GM23248 (cell line): ENCODE measurements around the gene USP11.

Experiments used
- EZH2 ChIP-seq: fragments of 200-600 bp; sonication (generic); IDR thresholded peaks from 2 replicates; pipeline ENCODE4 v1.6.1; 2018; ENCODE audit warnings: antibody characterized with exemption, mild to moderate bottlenecking; ENCODE audit not compliant: insufficient read depth, poor library complexity, severe bottlenecking
- EZH2phosphoT487 ChIP-seq: fragments of 200-600 bp; sonication (generic); IDR thresholded peaks from 2 replicates; pipeline ENCODE4 v1.6.1; 2018; ENCODE audit warnings: antibody characterized with exemption, moderate library complexity, mild to moderate bottlenecking, low read depth; ENCODE audit not compliant: insufficient read depth

GRCh38 chrX:47241201-47242011 is 8.6 kb downstream of the USP11 start:
- no peak for TF ChIP-seq EZH2
- no peak for TF ChIP-seq EZH2phosphoT487
